Measurements from ENCODE around the gene RNF121.

- TF ChIP-seq CTCF (IDR thresholded peaks at IDR 0.05; ENCODE audit: low read depth, low read length, poor library complexity, severe bottlenecking) (no peak), EZH2phosphoT487 (IDR thresholded peaks at IDR 0.05; ENCODE audit: borderline replicate concordance, low read length) (no peak)
Observed at GRCh38 chr11:72023335-72023734, 94.5 kb downstream of the RNF121 start.

All from DOHH2 (cell line).